ENCODE measurements around the gene MAPK8IP2. TPM values are rescaled to one million over a fixed set of nuclear protein-coding genes. Genes with fewer than 3 reads are reported as not detected.

The MAPK8IP2 gene
- 2.2 to 4.4 TPM (median 3.6 TPM) in 5 replicates for total RNA-seq (2022; extraction: Qiagen RNA extraction)

DNA sequence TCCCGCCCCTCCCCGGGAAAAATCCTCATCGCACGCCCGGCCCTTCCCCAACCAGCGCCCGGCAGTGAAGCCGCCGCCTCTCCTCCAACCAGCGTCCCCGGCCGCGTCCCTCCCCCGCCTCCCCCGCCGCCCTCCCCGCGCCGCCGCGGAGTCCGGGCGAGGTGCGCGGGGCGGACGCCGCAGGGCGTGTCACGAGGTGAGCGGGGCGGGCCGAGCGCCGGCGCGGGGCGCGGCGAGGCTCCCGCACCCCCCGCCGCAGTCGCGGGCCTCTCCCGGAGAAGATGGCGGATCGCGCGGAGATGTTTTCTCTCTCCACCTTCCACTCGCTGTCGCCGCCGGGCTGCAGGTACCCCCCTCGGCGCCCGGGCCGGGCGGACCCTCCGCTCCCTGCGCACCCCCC, at the start of gene MAPK8IP2:
TSS of gene MAPK8IP2 (plus strand) at position 256 of the 400 bp plus-strand sequence. CDS start at position 282, 26 bp downstream.

DNA sequence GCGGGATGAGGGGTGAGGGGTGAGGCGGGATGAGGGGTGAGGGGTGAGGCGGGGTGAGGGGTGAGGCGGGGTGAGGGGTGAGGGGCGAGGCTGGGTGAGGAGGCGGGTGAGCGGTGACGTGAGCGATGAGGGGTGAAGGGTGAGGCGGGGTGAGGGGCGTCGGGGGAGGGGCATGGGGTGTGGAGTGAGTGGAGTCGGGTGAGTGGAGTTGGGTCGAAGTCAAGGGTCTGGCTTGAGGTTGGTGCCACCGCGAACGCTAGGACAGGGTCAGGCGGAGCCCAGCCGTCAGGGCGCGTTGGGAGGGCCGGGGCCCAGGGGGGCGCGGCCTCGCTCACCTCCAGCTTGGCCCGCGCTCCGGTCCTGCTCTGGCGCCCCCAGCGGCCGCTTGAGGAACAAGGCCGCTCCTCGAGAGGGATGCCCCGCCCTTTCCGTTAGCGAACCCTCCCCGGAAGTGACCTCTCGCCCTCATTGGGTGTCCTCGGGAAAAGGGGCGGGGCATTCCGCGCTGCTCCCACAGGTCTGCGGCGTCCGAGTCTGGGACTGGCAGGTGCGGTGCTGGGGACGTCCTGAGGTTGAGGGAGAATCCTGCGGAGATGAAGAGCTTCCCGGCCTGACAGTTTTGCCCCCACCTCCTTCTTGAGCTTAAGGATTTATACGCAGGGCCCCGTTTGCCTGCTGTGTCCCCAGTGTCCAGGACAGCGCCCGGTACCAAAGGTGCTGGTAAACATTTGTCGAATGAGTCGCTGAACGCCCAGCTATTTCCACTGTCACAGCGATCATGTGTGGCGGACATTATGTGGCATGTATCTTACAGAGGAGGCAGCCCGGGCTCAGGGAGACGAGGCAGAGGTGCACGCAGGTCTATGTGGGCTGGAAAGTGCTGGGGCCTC, 37.8 kb upstream of the MAPK8IP2 start, which contains the start of gene SYCE3:
TSS of gene SYCE3 (minus strand) at position 397 of the 890 bp plus-strand sequence. CDS start 6,514 bp downstream, outside the sequence.

DNA sequence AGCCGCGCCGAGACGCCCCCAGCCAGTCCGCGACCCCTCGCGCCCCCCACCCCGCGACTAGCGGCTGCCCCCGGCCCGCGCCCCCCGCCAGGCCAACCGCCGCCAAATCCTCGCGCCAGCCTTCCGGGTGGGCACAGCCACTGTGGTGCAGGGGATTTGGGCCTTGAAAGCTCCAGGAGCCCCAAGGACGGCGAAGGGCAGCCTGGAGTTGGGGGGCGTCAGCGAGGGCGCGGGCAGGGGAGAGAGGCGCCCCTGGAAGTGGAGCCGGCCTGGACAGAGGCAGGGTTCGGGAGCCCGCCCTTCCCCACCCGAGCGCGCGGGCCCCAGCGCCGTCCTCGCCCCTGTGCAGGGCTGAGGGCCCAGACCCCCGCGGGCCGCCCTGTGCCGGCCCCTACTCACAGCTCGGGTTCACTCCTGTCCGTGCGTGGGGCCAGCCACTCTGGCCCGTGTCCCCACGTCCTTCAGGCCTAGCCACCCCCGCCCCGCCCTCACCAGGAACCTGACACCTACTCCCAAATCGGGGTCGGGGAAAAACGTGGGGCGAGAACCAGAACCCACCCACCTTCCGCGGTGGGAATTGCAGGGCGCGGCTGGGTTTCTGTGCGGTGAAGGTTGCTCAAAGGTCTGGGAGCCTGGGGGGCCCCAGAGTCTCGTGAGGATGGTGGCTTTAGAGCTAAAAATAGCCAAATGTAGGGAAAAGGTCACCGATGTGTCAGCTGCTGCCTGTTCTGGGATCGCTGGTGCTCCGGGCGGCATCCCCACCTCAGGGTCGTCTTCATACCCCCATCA, 22.4 kb upstream of the MAPK8IP2 start, which contains the start of gene CPT1B:
TSS of gene CPT1B (minus strand) at position 441 of the 789 bp plus-strand sequence. CDS start 512 bp downstream, outside the sequence.

DNA sequence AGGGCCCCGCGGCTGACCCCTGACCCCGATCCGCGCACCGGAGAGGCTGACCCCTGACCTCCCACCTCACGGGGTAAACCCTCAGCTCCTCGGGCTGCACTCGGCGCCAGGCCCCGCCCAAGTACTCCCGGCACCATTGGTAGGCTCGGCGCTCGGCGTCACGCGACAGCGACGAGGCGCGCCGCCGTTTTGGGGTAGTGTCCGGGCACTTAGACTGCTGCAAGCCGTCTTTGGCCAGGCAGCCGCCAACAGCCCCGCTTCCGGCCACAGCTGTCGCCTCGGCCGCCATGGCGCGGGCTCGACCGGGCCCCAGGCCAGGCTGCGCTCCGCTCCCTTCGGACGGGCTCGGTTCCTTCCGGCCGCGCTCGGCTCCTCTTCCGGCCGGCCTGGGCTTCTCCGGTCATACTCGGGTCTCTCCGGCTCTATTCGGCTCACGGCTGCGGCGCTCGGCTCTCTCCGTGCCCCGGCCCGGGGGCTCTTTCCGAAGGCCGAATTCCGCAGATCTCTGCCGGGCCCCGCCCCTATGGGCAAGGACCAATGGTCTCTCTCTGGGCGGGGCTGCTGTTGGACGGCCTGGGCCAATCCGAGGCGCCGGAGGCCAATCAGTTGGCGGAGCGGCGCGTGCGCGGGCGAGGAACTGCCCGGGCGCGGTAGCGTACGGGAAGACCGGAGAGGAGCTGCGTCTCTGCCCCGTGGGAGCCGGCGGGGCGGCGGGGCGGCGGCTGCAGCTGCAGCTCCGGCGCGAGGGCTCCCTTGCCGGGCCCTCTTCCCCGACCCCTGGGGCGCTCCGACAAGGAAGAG, 17.9 kb upstream of the MAPK8IP2 start, which contains the start of gene CHKB:
TSS of gene CHKB (minus strand) at position 357 of the 801 bp plus-strand sequence. CDS start at position 289, 68 bp downstream.

DNA sequence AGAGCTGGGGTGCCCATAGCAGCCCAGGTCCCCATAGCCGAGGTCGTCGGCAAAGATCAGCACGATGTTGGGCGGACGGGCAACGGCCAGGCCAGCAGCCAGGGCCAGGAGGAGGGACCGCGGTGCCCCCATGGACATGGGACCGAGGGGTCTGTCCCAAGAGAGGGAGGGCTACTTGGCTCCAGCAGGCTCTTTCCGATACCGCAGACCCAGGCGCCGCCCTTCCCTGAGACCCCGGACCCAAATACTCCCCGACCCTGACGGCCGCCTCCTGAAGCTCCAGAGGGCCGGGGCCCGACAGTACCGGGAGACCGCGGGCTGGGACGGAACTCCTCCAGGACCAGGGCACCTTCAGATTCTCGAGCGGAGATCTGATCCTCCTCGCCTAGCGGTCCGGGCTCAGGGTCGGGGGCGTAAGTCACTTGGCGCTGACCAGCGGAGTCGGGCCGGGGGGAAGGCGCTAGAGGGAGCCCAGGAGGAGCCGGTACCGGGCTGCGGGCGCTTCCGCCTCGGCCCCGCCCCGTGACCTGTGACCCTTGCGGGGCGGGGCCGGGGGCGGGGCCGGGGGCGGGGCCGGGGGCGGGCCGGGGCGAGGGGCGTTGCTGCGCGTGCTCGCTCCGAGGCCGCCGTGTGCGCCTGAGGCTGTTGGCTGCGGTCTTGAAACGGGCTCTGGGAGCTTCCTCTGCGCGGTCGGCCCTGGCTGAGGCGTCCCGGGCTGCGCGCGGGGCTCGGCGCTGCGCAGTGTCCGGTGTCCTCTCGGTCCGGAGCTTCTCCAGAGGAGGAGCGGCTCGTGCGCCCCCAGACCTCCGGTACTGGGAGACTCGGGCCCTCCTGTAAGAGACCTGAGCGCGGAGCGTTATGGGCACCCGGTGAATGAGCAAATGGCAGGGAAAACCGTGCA, 27.3 kb downstream of the MAPK8IP2 start, which contains the start of gene ARSA:
TSS of gene ARSA (minus strand) at position 511 of the 901 bp plus-strand sequence. CDS start at position 138, 373 bp downstream.

Other genes starting within 250 kb of the MAPK8IP2 start
- 16.7 to 25.8 TPM (median 24.6 TPM) in 5 replicates for gene SBF1, start 125.8 kb upstream of the MAPK8IP2 start, total RNA-seq (2022; extraction: Qiagen RNA extraction)
- 0.44 to 0.68 TPM (median 0.51 TPM) in 5 replicates for gene ADM2, start 119.2 kb upstream of the MAPK8IP2 start, total RNA-seq (2022; extraction: Qiagen RNA extraction)
- 0.11 TPM in 1 of 5 replicates, not detected in the others for gene MIOX, start 113.9 kb upstream of the MAPK8IP2 start, total RNA-seq (2022; extraction: Qiagen RNA extraction)
- gene LMF2, start 93.1 kb upstream of the MAPK8IP2 start, total RNA-seq (2022; extraction: Qiagen RNA extraction), result 33.1 to 55.0 TPM (median 49.4 TPM) in 5 replicates
- gene NCAPH2, start 92.6 kb upstream of the MAPK8IP2 start, total RNA-seq (2022; extraction: Qiagen RNA extraction), result 30.2 to 41.7 TPM (median 38.7 TPM) in 5 replicates
- gene SCO2, start 75.2 kb upstream of the MAPK8IP2 start, total RNA-seq (2022; extraction: Qiagen RNA extraction), result 3.8 to 10.3 TPM (median 5.2 TPM) in 5 replicates
- 10.2 to 20.7 TPM (median 19.5 TPM) in 5 replicates for gene TYMP, start 70.8 kb upstream of the MAPK8IP2 start, total RNA-seq (2022; extraction: Qiagen RNA extraction)
- gene KLHDC7B, start 54.9 kb upstream of the MAPK8IP2 start, total RNA-seq (2022; extraction: Qiagen RNA extraction), result 0.03 TPM in 2 of 5 replicates, not detected in the others
- 0.45 TPM in 1 of 5 replicates, not detected in the others for gene SYCE3, start 37.9 kb upstream of the MAPK8IP2 start, total RNA-seq (2022; extraction: Qiagen RNA extraction)
- gene CPT1B, start 22.4 kb upstream of the MAPK8IP2 start, total RNA-seq (2022; extraction: Qiagen RNA extraction), result 9.6 to 15.8 TPM (median 12.3 TPM) in 5 replicates
- gene CHKB, start 17.9 kb upstream of the MAPK8IP2 start, total RNA-seq (2022; extraction: Qiagen RNA extraction), result 15.1 to 24.1 TPM (median 18.2 TPM) in 5 replicates
- gene ARSA, start 27.4 kb downstream of the MAPK8IP2 start, total RNA-seq (2022; extraction: Qiagen RNA extraction), result 17.8 to 24.1 TPM (median 22.4 TPM) in 5 replicates
- 2.7 to 5.5 TPM (median 4.5 TPM) in 5 replicates for gene SHANK3, start 72.0 kb downstream of the MAPK8IP2 start, total RNA-seq (2022; extraction: Qiagen RNA extraction)
- gene ACR, start 137.4 kb downstream of the MAPK8IP2 start, total RNA-seq (2022; extraction: Qiagen RNA extraction), result not detected in 5 replicates
- gene RABL2B, start 182.8 kb downstream of the MAPK8IP2 start, total RNA-seq (2022; extraction: Qiagen RNA extraction), result 16.1 to 23.5 TPM (median 19.2 TPM) in 5 replicates

All from A549 treated with Mapracorat at 1 μM for 4 hours (cell line).